Parathyroid adenoma (tissue), 2 donors: ENCODE data around the gene C5orf24.

Source experiments
- H2AFZ ChIP-seq: fragments of 300-600 bp; sonication (generic); one replicate; pipeline ENCODE4 v1.7.0; 2017; ENCODE audit warnings: antibody characterized with exemption, mild to moderate bottlenecking
- H3K27ac ChIP-seq: fragments of 300-600 bp; sonication (generic); one replicate; pipeline ENCODE4 v1.7.0; 2017
- H3K27me3 ChIP-seq: fragments of 300-600 bp; sonication (generic); one replicate; pipeline ENCODE4 v1.7.0; 2017; ENCODE audit warnings: low read length; ENCODE audit not compliant: control insufficient read depth, insufficient read depth
- H3K36me3 ChIP-seq: fragments of 300-600 bp; sonication (generic); one replicate; pipeline ENCODE4 v1.7.0; 2017; ENCODE audit warnings: low read length; ENCODE audit not compliant: control insufficient read depth, insufficient read depth
- H3K4me1 ChIP-seq: fragments of 300-600 bp; sonication (generic); one replicate; pipeline ENCODE4 v1.7.0; 2017; ENCODE audit warnings: control low read depth
- H3K4me2 ChIP-seq: fragments of 300-600 bp; sonication (generic); one replicate; pipeline ENCODE4 v1.7.0; 2017; ENCODE audit warnings: low read length
- H3K4me3 ChIP-seq: fragments of 300-600 bp; sonication (generic); one replicate; pipeline ENCODE4 v1.7.0; 2017; ENCODE audit warnings: low read depth, low read length
- H3K79me2 ChIP-seq: fragments of 300-600 bp; sonication (generic); one replicate; pipeline ENCODE4 v1.7.0; 2017; ENCODE audit warnings: control low read depth
- H3K9ac ChIP-seq: fragments of 300-600 bp; sonication (generic); one replicate; pipeline ENCODE4 v1.7.0; 2017; ENCODE audit warnings: mild to moderate bottlenecking
- H3K9me3 ChIP-seq: fragments of 300-600 bp; sonication (generic); one replicate; pipeline ENCODE4 v1.7.0; 2017; ENCODE audit warnings: low read length; ENCODE audit not compliant: control insufficient read depth
- CTCF ChIP-seq: fragments of 300-600 bp; sonication (generic); IDR thresholded peaks from one replicate; pipeline ENCODE4 v1.7.0; 2017; ENCODE audit warnings: antibody characterized with exemption, mild to moderate bottlenecking
- donor health status: primary hyperparathyroidism.

Gene C5orf24

GRCh38 chr5:134892282-134892681 is 46.5 kb downstream of the C5orf24 start:
- H3K4me1 ChIP-seq: no peaks in the 10 kb centered on the region
- no peaks in the 10 kb centered on the region for H3K36me3 ChIP-seq
- no peak overlapping the region for H3K4me3 ChIP-seq
- no peaks in the 10 kb centered on the region for H3K27me3 ChIP-seq
- H3K9ac ChIP-seq: no peak overlapping the region
- H3K4me2 ChIP-seq: no peak overlapping the region
- H3K79me2 ChIP-seq: peaks cover 7% of the 10 kb centered on the region
- no peak overlapping the region for H2AFZ ChIP-seq
- TF ChIP-seq CTCF: no peak
- H3K27ac ChIP-seq: no peak overlapping the region
- no peaks in the 10 kb centered on the region for H3K9me3 ChIP-seq

GRCh38 chr5:134892926-134893325 is 47.2 kb downstream of the C5orf24 start:
- no peak overlapping the region for H3K4me3 ChIP-seq
- no peaks in the 10 kb centered on the region for H3K27me3 ChIP-seq
- H3K9me3 ChIP-seq: no peaks in the 10 kb centered on the region
- H3K9ac ChIP-seq: no peak overlapping the region
- no peak overlapping the region for H3K4me2 ChIP-seq
- H3K79me2 ChIP-seq: peaks cover 7% of the 10 kb centered on the region
- no peak overlapping the region for H2AFZ ChIP-seq
- H3K4me1 ChIP-seq: no peaks in the 10 kb centered on the region
- no peak for TF ChIP-seq CTCF
- no peaks in the 10 kb centered on the region for H3K36me3 ChIP-seq
- no peak overlapping the region for H3K27ac ChIP-seq

- Histone ChIP-seq H3K9ac (no peak overlapping the region), H3K4me2 (no peak overlapping the region), H3K27me3 (no peaks in the 10 kb centered on the region), H3K27ac (no peak overlapping the region), H2AFZ (no peak overlapping the region), H3K4me1 (no peaks in the 10 kb centered on the region), H3K79me2 (peaks cover 6% of the 10 kb centered on the region), H3K4me3 (no peak overlapping the region), H3K9me3 (no peaks in the 10 kb centered on the region), H3K36me3 (no peaks in the 10 kb centered on the region)
- TF ChIP-seq CTCF: no peak
These were observed 48.2 kb downstream of the C5orf24 start for GRCh38 chr5:134893748-134894505.

- no peaks in the 10 kb centered on the region for H3K4me1 ChIP-seq
- H3K4me3 ChIP-seq: no peak overlapping the region
- H3K79me2 ChIP-seq: peaks cover 4% of the 10 kb centered on the region
- H3K27me3 ChIP-seq: no peaks in the 10 kb centered on the region
- no peak overlapping the region for H2AFZ ChIP-seq
- H3K9ac ChIP-seq: no peak overlapping the region
- no peak overlapping the region for H3K4me2 ChIP-seq
- no peak overlapping the region for H3K27ac ChIP-seq
- H3K36me3 ChIP-seq: no peaks in the 10 kb centered on the region
- no peak for TF ChIP-seq CTCF
- no peaks in the 10 kb centered on the region for H3K9me3 ChIP-seq
These were observed 56.5 kb downstream of the C5orf24 start for GRCh38 chr5:134902071-134902801.
